ENCODE data around the gene TEX29. TPM values are rescaled to one million over a fixed set of nuclear protein-coding genes. Genes with fewer than 3 reads are reported as not detected.

TEX29 gene
- total RNA-seq, 1 experiment from 2014 or later, result 0.33 TPM

DNA sequence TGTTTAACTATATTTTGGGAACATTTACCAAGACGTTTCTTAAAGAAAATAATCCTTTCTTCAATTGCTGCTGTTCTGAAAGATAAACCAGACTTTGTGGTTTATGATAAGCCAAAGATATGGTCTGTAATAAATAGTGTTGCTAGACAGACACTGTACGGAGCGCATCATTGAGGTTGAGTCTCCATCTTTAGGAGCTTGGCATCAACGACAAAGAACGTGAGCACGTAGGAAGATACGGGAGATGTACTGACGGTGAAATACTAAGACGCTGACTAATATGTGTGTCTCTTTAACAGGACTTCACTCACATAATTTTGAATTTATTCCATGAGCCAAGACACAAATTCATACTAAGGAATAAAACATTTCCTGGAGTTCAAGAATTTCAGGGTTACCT is 16.2 kb downstream of the TEX29 start:
- Mint-ChIP-seq H3K9me3 (no peaks in the 10 kb centered on the region), H3K4me1 (no peaks in the 10 kb centered on the region), H3K27ac (no peak overlapping the region), H3K36me3 (ENCODE audit: insufficient read depth in 1 of 3, low read depth in 3 of 3) (no peaks in the 10 kb centered on the region; a peak in 1 of 7 replicates), H3K27me3 (ENCODE audit: low read depth) (no peaks in the 10 kb centered on the region), H3K4me3 (no peak overlapping the region)
- WGBS (ENCODE audit: extremely low coverage, insufficient read length, low lambda C conversion rate), result no CpG with 5 or more reads among the region's 9 CpGs
- H2BK12ac ChIP-seq (ENCODE audit: insufficient read length, low read depth, low read length), result no peak overlapping the region
- no peak overlapping the region for H4K8ac ChIP-seq (replicated peaks; ENCODE audit: insufficient read length, low read depth, low read length)
- H3K4me2 ChIP-seq (ENCODE audit: insufficient read depth, insufficient read length, low read length), result no peak overlapping the region
- no peak overlapping the region for H4K5ac ChIP-seq (ENCODE audit: insufficient read length, low read depth, low read length)
- no peak overlapping the region for H2BK15ac ChIP-seq (ENCODE audit: low read depth, low read length)
- no peak overlapping the region for H3K27ac ChIP-seq (ENCODE audit: insufficient read length, low read depth, low read length)
- no peak overlapping the region for H3K4ac ChIP-seq (ENCODE audit: low read depth, low read length)
- H2BK120ac ChIP-seq (ENCODE audit: low read depth, low read length, poor library complexity, severe bottlenecking), result no peak overlapping the region
- H3K4me1 ChIP-seq (ENCODE audit: insufficient read depth, low read length), result no peaks in the 10 kb centered on the region
- no peak overlapping the region for H3K23ac ChIP-seq (ENCODE audit: insufficient read length, low read depth, low read length)
- DNase-seq, result no peak
- H4K20me1 ChIP-seq (ENCODE audit: control insufficient read depth, insufficient read depth, insufficient read length), result no peaks in the 10 kb centered on the region
- H3K18ac ChIP-seq (ENCODE audit: insufficient read length, low read depth, low read length), result no peak overlapping the region
- TF ChIP-seq, protein P1, sequence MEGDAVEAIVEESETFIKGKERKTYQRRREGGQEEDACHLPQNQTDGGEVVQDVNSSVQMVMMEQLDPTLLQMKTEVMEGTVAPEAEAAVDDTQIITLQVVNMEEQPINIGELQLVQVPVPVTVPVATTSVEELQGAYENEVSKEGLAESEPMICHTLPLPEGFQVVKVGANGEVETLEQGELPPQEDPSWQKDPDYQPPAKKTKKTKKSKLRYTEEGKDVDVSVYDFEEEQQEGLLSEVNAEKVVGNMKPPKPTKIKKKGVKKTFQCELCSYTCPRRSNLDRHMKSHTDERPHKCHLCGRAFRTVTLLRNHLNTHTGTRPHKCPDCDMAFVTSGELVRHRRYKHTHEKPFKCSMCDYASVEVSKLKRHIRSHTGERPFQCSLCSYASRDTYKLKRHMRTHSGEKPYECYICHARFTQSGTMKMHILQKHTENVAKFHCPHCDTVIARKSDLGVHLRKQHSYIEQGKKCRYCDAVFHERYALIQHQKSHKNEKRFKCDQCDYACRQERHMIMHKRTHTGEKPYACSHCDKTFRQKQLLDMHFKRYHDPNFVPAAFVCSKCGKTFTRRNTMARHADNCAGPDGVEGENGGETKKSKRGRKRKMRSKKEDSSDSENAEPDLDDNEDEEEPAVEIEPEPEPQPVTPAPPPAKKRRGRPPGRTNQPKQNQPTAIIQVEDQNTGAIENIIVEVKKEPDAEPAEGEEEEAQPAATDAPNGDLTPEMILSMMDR (conservative IDR thresholded peaks at IDR 0.05), result no peak
- H4K91ac ChIP-seq (ENCODE audit: insufficient read length, low read depth, low read length), result no peak overlapping the region
- H2AFZ ChIP-seq (ENCODE audit: low read length), result no peak overlapping the region
- H3K23me2 ChIP-seq (ENCODE audit: insufficient read length, low read depth, low read length, poor library complexity, severe bottlenecking), result no peaks in the 10 kb centered on the region
- H3K56ac ChIP-seq (ENCODE audit: insufficient read length, low read depth, low read length), result no peak overlapping the region
- H3K9ac ChIP-seq (ENCODE audit: extremely low read depth, insufficient read length, low read length), result no peak overlapping the region
- no peaks in the 10 kb centered on the region for H3K79me1 ChIP-seq (ENCODE audit: insufficient read depth, low read depth, low read length, poor library complexity, severe bottlenecking)
- H2BK20ac ChIP-seq (ENCODE audit: low read depth, low read length, poor library complexity, severe bottlenecking), result no peak overlapping the region
- no peak overlapping the region for H2AK5ac ChIP-seq (ENCODE audit: insufficient read length, low read length)
- H3K9me3 ChIP-seq (ENCODE audit: control insufficient read depth, low read depth, low read length), result no peaks in the 10 kb centered on the region
- H3K14ac ChIP-seq (ENCODE audit: insufficient read depth, low read length), result no peak overlapping the region
- no peak overlapping the region for H3T11ph ChIP-seq (ENCODE audit: low read length)
- H3K27me3 ChIP-seq (ENCODE audit: insufficient read depth, low read length), result no peaks in the 10 kb centered on the region
- no peaks in the 10 kb centered on the region for H3K79me2 ChIP-seq (ENCODE audit: insufficient read depth, low read length)
- H2BK5ac ChIP-seq (ENCODE audit: insufficient read length, low read length), result no peak overlapping the region
